Astrocyte (in vitro differentiated cells and primary cell): ENCODE data around the gene CDK9. TPM values are rescaled to one million over a fixed set of nuclear protein-coding genes. Genes with fewer than 3 reads are reported as not detected.
"Not testable (repeated sequence)": the region's sequence is repeated elsewhere in the genome, so short reads cannot be mapped to it uniquely, and the experiment has no call there.

Experiments used
- DNase-seq: peaks from one replicate; pipeline ENCODE4 v3.0.0-alpha.2; 2010; ENCODE audit warnings: low read depth
- FAIRE-seq: peaks from 2 replicates; lab custom pipeline; 2011; peaks lifted over from hg19 to GRCh38; lab: Jason Lieb, UNC
- H2AFZ ChIP-seq: 2 replicates; pipeline ENCODE4 v1.6.0; 2012; ENCODE audit warnings: low read depth, low read length, inconsistent platforms
- H3K27ac ChIP-seq: 2 replicates; pipeline ENCODE4 v1.5.1; 2011; ENCODE audit warnings: low read depth, low read length, inconsistent platforms
- H3K27me3 ChIP-seq: 2 replicates; pipeline ENCODE4 v1.6.0; 2011; ENCODE audit warnings: low read length, inconsistent platforms; ENCODE audit not compliant: insufficient read depth
- H3K36me3 ChIP-seq: 2 replicates; pipeline ENCODE4 v1.5.1; 2011; ENCODE audit warnings: low read length, inconsistent platforms; ENCODE audit not compliant: insufficient read depth
- H3K4me1 ChIP-seq: 2 replicates; pipeline ENCODE4 v1.5.1; 2011; ENCODE audit warnings: low read length, inconsistent platforms; ENCODE audit not compliant: insufficient read depth
- H3K4me2 ChIP-seq: 2 replicates; pipeline ENCODE4 v1.6.0; 2012; ENCODE audit warnings: low read length, inconsistent platforms
- H3K4me3 ChIP-seq: 2 replicates; pipeline ENCODE4 v1.5.1; 2011; ENCODE audit warnings: low read depth, mild to moderate bottlenecking, low read length, inconsistent platforms; ENCODE audit not compliant: insufficient read depth
- H3K79me2 ChIP-seq: 2 replicates; pipeline ENCODE4 v1.6.0; 2012; ENCODE audit warnings: mild to moderate bottlenecking, low read length, inconsistent platforms; ENCODE audit not compliant: insufficient read depth
- H3K9ac ChIP-seq: 2 replicates; pipeline ENCODE4 v1.6.0; 2012; ENCODE audit warnings: mild to moderate bottlenecking, low read length, inconsistent platforms
- H3K9me3 ChIP-seq: 2 replicates; pipeline ENCODE4 v1.5.1; 2012; ENCODE audit warnings: low read depth, mild to moderate bottlenecking, low read length, inconsistent platforms; ENCODE audit not compliant: insufficient read depth
- H4K20me1 ChIP-seq: 2 replicates; pipeline ENCODE4 v1.6.0; 2012; ENCODE audit warnings: low read length, inconsistent platforms; ENCODE audit not compliant: insufficient read depth
- H3K27ac Mint-ChIP-seq: one replicate; pipeline ENCODE4 v1.8.0; 2021; ENCODE audit warnings: mild to moderate bottlenecking, mixed read lengths; ENCODE audit not compliant: unreplicated experiment
- H3K27me3 Mint-ChIP-seq: one replicate; pipeline ENCODE4 v1.8.0; 2021; ENCODE audit warnings: low read depth, mixed read lengths; ENCODE audit not compliant: unreplicated experiment
- H3K36me3 Mint-ChIP-seq: one replicate; pipeline ENCODE4 v1.8.0; 2021; ENCODE audit warnings: low read depth, mixed read lengths; ENCODE audit not compliant: unreplicated experiment
- H3K4me1 Mint-ChIP-seq: one replicate; pipeline ENCODE4 v1.8.0; 2021; ENCODE audit warnings: low read depth, mixed read lengths; ENCODE audit not compliant: unreplicated experiment
- H3K4me3 Mint-ChIP-seq: one replicate; pipeline ENCODE4 v1.8.0; 2021; ENCODE audit warnings: mild to moderate bottlenecking, moderate library complexity, mixed read lengths; ENCODE audit not compliant: unreplicated experiment
- H3K9me3 Mint-ChIP-seq: one replicate; pipeline ENCODE4 v1.8.0; 2021; ENCODE audit warnings: mild to moderate bottlenecking, mixed read lengths; ENCODE audit not compliant: unreplicated experiment
- EZH2 ChIP-seq: IDR thresholded peaks from 2 replicates; pipeline ENCODE4 v1.6.1; 2012; ENCODE audit warnings: mild to moderate bottlenecking, low read length, inconsistent platforms; ENCODE audit not compliant: insufficient read depth
- total RNA-seq: library from RNA; stranded (reverse); gene quantifications from 2 replicates; pipeline ENCODE4 v1.2.1, GENCODE V29; 2021
- TF ChIP-seq, protein P1 (sequence below): IDR thresholded peaks from 2 replicates; pipeline ENCODE4 v1.5.1; 2011; ENCODE audit warnings: low read depth, mild to moderate bottlenecking, inconsistent platforms, low read length, moderate library complexity; ENCODE audit not compliant: insufficient read depth

CDK9 gene
- total RNA-seq, 1 donor from 2014 or later, result 71.7 TPM

DNA sequence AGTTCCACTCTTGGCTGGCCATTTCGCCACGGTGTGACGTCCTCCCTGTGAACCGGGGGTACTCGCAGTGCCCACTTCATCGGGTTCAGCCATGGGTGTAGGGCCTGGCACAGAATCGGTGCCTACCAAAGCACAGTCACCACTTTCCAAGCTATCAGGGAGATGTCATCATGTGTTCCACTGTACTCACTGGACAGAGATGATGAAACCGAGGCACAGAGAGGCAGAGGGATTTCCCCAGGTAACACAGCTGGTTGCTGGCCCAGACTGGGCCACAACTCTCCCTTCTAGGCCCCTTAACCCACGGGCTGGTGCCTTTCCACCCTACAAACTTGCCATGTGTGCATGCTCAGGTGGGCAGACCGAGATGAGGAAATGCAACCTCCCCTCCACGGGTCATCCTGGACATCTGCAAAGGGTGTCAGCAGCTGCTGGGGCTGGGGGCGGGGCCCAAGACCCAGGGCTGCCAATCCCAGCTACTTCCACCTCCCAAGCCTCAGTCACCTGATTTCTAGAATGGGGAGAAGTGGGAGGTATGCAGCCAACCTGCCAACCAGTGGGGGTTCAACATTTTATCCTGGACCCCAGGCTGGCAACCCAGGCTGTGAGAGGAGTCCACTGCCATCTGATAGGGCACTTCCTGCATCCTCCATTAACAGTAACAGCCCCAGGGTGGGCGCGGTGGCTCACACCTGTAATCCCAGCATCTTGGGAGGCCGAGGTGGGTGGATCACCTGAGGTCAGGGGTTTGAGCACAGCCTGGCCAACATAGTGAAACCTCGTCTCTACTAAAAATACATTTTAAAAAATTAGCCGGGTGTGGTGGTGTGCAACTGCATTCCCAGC, 6.5 kb upstream of the CDK9 start:
- Histone ChIP-seq H3K27me3 (no peaks in the 10 kb centered on the region), H3K9ac (no peak overlapping the region), H3K36me3 (no peaks in the 10 kb centered on the region), H4K20me1 (no peaks in the 10 kb centered on the region), H3K4me2 (no peak overlapping the region), H3K4me1 (no peaks in the 10 kb centered on the region), H2AFZ (no peak overlapping the region), H3K27ac (no peak overlapping the region), H3K9me3 (no peaks in the 10 kb centered on the region), H3K4me3 (no peak overlapping the region), H3K79me2 (no peaks in the 10 kb centered on the region)
- no peak for FAIRE-seq
- Mint-ChIP-seq H3K9me3 (no peaks in the 10 kb centered on the region), H3K36me3 (no peaks in the 10 kb centered on the region), H3K27me3 (peaks cover 4% of the 10 kb centered on the region), H3K4me3 (no peak overlapping the region), H3K4me1 (no peaks in the 10 kb centered on the region), H3K27ac (no peak overlapping the region)
- no peak for TF ChIP-seq EZH2
- TF ChIP-seq, protein P1, sequence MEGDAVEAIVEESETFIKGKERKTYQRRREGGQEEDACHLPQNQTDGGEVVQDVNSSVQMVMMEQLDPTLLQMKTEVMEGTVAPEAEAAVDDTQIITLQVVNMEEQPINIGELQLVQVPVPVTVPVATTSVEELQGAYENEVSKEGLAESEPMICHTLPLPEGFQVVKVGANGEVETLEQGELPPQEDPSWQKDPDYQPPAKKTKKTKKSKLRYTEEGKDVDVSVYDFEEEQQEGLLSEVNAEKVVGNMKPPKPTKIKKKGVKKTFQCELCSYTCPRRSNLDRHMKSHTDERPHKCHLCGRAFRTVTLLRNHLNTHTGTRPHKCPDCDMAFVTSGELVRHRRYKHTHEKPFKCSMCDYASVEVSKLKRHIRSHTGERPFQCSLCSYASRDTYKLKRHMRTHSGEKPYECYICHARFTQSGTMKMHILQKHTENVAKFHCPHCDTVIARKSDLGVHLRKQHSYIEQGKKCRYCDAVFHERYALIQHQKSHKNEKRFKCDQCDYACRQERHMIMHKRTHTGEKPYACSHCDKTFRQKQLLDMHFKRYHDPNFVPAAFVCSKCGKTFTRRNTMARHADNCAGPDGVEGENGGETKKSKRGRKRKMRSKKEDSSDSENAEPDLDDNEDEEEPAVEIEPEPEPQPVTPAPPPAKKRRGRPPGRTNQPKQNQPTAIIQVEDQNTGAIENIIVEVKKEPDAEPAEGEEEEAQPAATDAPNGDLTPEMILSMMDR, result no peak
- DNase-seq, result no peak

DNA sequence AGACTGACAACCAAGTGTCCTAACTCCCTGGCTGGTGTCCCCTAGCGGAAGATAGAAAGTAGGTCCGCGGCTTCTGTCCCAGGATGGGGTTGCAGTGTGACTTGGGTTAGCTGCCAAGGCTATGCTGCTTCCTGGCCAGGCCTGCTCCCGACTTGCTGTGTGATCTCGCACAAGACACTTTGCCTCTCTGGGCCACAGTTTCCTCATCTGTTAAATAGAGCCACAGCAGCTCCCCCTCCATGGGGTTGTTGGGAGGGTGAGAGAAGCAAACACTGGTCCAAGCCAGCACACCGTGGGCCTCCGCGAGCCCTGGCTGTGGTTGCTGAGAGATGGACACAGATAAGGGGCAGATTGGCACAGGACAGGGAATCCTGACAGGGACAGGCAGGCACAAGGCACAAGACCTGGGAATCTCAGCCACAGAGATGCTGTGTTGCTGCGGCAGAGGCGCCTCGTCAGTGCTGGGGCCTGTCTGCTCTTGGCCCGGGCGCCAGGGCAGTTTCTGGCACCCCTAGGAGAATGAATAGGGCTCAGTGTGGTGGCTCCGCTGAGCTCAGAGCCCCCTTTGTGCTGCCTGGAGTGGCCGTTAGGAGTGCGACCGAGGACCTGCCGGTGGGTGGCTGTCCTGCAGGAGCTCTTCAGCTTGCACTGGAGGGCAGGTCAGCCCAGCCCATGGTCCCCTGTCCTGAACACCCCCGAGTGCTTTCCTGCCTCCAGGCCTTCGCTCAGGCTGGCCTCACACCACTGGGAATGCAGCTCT, 5.5 kb upstream of the CDK9 start:
- no peaks in the 10 kb centered on the region for H3K36me3 Mint-ChIP-seq
- Histone ChIP-seq H2AFZ (no peak overlapping the region), H3K27me3 (no peaks in the 10 kb centered on the region), H3K27ac (no peak overlapping the region), H3K4me3 (no peak overlapping the region), H3K4me1 (no peaks in the 10 kb centered on the region), H4K20me1 (no peaks in the 10 kb centered on the region), H3K79me2 (no peaks in the 10 kb centered on the region), H3K4me2 (no peak overlapping the region), H3K9ac (no peak overlapping the region), H3K36me3 (no peaks in the 10 kb centered on the region), H3K9me3 (no peaks in the 10 kb centered on the region)
- TF ChIP-seq EZH2, result no peak
- TF ChIP-seq, protein P1, result no peak
- peaks cover 3% of the 10 kb centered on the region for H3K27me3 Mint-ChIP-seq
- H3K4me3 Mint-ChIP-seq, result no peak overlapping the region
- H3K27ac Mint-ChIP-seq, result no peak overlapping the region
- H3K9me3 Mint-ChIP-seq, result no peaks in the 10 kb centered on the region
- DNase-seq, result no peak
- no peak for FAIRE-seq
- no peaks in the 10 kb centered on the region for H3K4me1 Mint-ChIP-seq

DNA sequence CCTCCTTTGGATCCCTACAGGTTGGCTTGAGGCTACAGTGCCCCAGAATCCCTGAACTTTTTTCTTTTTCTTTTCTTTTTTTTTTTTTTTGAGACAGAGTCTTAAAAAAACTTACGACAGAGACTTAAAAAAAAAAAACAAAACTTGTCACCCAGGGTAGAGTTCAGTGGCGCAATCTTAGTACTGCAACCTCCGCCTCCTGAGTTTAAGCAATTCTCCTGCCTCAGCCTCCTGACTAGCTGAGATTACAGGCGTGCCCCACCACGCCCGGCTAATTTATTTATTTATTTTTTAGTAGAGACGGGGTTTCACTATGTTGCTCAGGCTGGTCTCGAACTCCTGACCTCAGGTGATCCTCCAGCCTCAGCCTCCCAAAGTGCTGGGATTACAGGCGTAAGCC, 4.9 kb upstream of the CDK9 start:
- not testable (repeated sequence) for H3K27me3 Mint-ChIP-seq, DNase-seq, H3K9me3 Mint-ChIP-seq, H3K4me3 ChIP-seq, FAIRE-seq, H3K4me3 Mint-ChIP-seq, H3K36me3 ChIP-seq, H3K9ac ChIP-seq, H4K20me1 ChIP-seq, H3K4me2 ChIP-seq, H2AFZ ChIP-seq, H3K9me3 ChIP-seq, H3K27ac Mint-ChIP-seq, H3K79me2 ChIP-seq, H3K27ac ChIP-seq, H3K36me3 Mint-ChIP-seq, H3K4me1 Mint-ChIP-seq, H3K4me1 ChIP-seq, H3K27me3 ChIP-seq
